Neural crest cell (in vitro differentiated cells): Measurements from ENCODE around the gene ADAMTS2. TPM values are rescaled to one million over a fixed set of nuclear protein-coding genes. Genes with fewer than 3 reads are reported as not detected.

Experiments
- DNase-seq: peaks from one replicate; pipeline ENCODE4 v3.0.0; 2021; ENCODE audit warnings: low read depth, mixed read lengths, low spot score
- H3K27ac Mint-ChIP-seq: one replicate; pipeline ENCODE4 v1.8.0; 2021; ENCODE audit warnings: mild to moderate bottlenecking, mixed read lengths; ENCODE audit not compliant: unreplicated experiment
- H3K27me3 Mint-ChIP-seq: 2 replicates; pipeline ENCODE4 v1.8.0; 2021; ENCODE audit warnings: low read depth, mild to moderate bottlenecking, mixed read lengths
- H3K36me3 Mint-ChIP-seq: 2 replicates; pipeline ENCODE4 v1.8.0; 2021; ENCODE audit warnings: low read depth, mild to moderate bottlenecking, mixed read lengths
- H3K4me1 Mint-ChIP-seq: 2 replicates; pipeline ENCODE4 v1.8.0; 2021; ENCODE audit warnings: mixed read lengths
- H3K4me3 Mint-ChIP-seq: one replicate; pipeline ENCODE4 v1.8.0; 2021; ENCODE audit warnings: mild to moderate bottlenecking, mixed read lengths
- H3K9me3 Mint-ChIP-seq: 2 replicates; pipeline ENCODE4 v1.8.0; 2021; ENCODE audit warnings: mixed read lengths
- CTCF ChIP-seq: fragments of 200-600 bp; sonication (generic); conservative IDR thresholded peaks from 2 replicates; pipeline ENCODE4 v1.5.0; 2021; ENCODE audit warnings: antibody characterized with exemption, mild to moderate bottlenecking
- total RNA-seq: library from RNA; stranded (reverse); gene quantifications from 2 replicates; pipeline ENCODE4 v1.2.1, GENCODE V29; 2021

The ADAMTS2 gene
- total RNA-seq, 1 donor from 2014 or later = 1.5 TPM

GRCh38 chr5:179264053-179264782 lies 81.0 kb downstream of the ADAMTS2 start:
- Mint-ChIP-seq H3K36me3 (no peaks in the 10 kb centered on the region), H3K4me3 (no peak overlapping the region), H3K27me3 (no peaks in the 10 kb centered on the region), H3K27ac (no peak overlapping the region), H3K9me3 (no peaks in the 10 kb centered on the region), H3K4me1 (peaks cover 10% of the 10 kb centered on the region)
- DNase-seq = no peak
- TF ChIP-seq CTCF = no peak

- Mint-ChIP-seq H3K4me3 (no peak overlapping the region), H3K9me3 (no peaks in the 10 kb centered on the region), H3K27me3 (no peaks in the 10 kb centered on the region), H3K27ac (no peak overlapping the region), H3K36me3 (no peaks in the 10 kb centered on the region), H3K4me1 (peaks cover 8% of the 10 kb centered on the region)
- no peak for TF ChIP-seq CTCF
- DNase-seq = no peak
These were observed 81.7 kb downstream of the ADAMTS2 start for GRCh38 chr5:179263391-179264052.

- DNase-seq = no peak
- Mint-ChIP-seq H3K27me3 (no peaks in the 10 kb centered on the region), H3K27ac (no peak overlapping the region), H3K4me1 (peaks cover 8% of the 10 kb centered on the region), H3K4me3 (no peak overlapping the region), H3K9me3 (no peaks in the 10 kb centered on the region), H3K36me3 (no peaks in the 10 kb centered on the region)
- TF ChIP-seq CTCF = no peak
These were observed 82.9 kb downstream of the ADAMTS2 start for GRCh38 chr5:179262126-179262920.

- H3K4me1 Mint-ChIP-seq = peaks cover 8% of the 10 kb centered on the region
- H3K27me3 Mint-ChIP-seq = no peaks in the 10 kb centered on the region
These were observed 83.7 kb downstream of the ADAMTS2 start for GRCh38 chr5:179261301-179262125.

More at GRCh38 chr5:179261301-179262125, 83.7 kb downstream of the ADAMTS2 start:
- peak; percentile 37 for DNase-seq
- Mint-ChIP-seq H3K27ac (no peak overlapping the region), H3K9me3 (no peaks in the 10 kb centered on the region), H3K36me3 (no peaks in the 10 kb centered on the region), H3K4me3 (no peak overlapping the region)
- peak; percentile 52 for TF ChIP-seq CTCF
